Fibroblast of pulmonary artery (primary cell): ENCODE data around the gene DNAJC1.

ENCODE experiments used
- DNase-seq: peaks from one replicate; pipeline ENCODE4 v3.0.0-alpha.2; 2010; ENCODE audit warnings: low read depth
- H3K4me3 ChIP-seq: replicated peaks from 2 replicates; pipeline ENCODE4 v1.5.1; 2011; ENCODE audit warnings: low read depth, mild to moderate bottlenecking, control low read depth, low read length, moderate library complexity
- CTCF ChIP-seq: IDR thresholded peaks from 2 replicates; pipeline ENCODE4 v1.5.1; 2011; ENCODE audit warnings: mild to moderate bottlenecking, control low read depth, low read length, inconsistent platforms; ENCODE audit errors: missing control alignments

The DNAJC1 gene

GRCh38 chr10:21747809-21748208 lies 255.7 kb downstream of the DNAJC1 start:
- no peak overlapping the region for H3K4me3 ChIP-seq
- no peak for TF ChIP-seq CTCF
- DNase-seq, result no peak

- no peak for TF ChIP-seq CTCF
- no peak for DNase-seq
- H3K4me3 ChIP-seq, result no peak overlapping the region
Observed at GRCh38 chr10:21746118-21746517, 257.4 kb downstream of the DNAJC1 start.

GRCh38 chr10:21744223-21744622 lies 259.3 kb downstream of the DNAJC1 start:
- no peak for DNase-seq
- no peak overlapping the region for H3K4me3 ChIP-seq
- no peak for TF ChIP-seq CTCF

- DNase-seq, result no peak
- no peak overlapping the region for H3K4me3 ChIP-seq
- TF ChIP-seq CTCF, result no peak
Observed at GRCh38 chr10:21742740-21743412, 260.7 kb downstream of the DNAJC1 start.

- TF ChIP-seq CTCF, result no peak
- no peak for DNase-seq
- no peak overlapping the region for H3K4me3 ChIP-seq
Observed at GRCh38 chr10:21740989-21741388, 262.5 kb downstream of the DNAJC1 start.

GRCh38 chr10:21737106-21737505 lies 266.4 kb downstream of the DNAJC1 start:
- no peak for DNase-seq
- H3K4me3 ChIP-seq, result no peak overlapping the region
- TF ChIP-seq CTCF, result no peak

- no peak for TF ChIP-seq CTCF
- H3K4me3 ChIP-seq, result no peak overlapping the region
- peak; percentile 14 for DNase-seq
Observed at GRCh38 chr10:21733710-21734109, 269.8 kb downstream of the DNAJC1 start.
